Activated CD4-positive, alpha-beta T cell treated with anti-CD3 and anti-CD28 coated beads, Interleukin-2, amount 50 U/mL, for 48 hours (primary cell): Measurements from ENCODE around the gene MST1.
"Not testable (repeated sequence)": the region's sequence is repeated elsewhere in the genome, so short reads cannot be mapped to it uniquely, and the experiment has no call there.

ENCODE experiments used
- DNase-seq, 2 experiments: peaks; one replicate each; pipeline ENCODE4 v3.0.0-alpha.2; 2020

MST1 gene

DNA sequence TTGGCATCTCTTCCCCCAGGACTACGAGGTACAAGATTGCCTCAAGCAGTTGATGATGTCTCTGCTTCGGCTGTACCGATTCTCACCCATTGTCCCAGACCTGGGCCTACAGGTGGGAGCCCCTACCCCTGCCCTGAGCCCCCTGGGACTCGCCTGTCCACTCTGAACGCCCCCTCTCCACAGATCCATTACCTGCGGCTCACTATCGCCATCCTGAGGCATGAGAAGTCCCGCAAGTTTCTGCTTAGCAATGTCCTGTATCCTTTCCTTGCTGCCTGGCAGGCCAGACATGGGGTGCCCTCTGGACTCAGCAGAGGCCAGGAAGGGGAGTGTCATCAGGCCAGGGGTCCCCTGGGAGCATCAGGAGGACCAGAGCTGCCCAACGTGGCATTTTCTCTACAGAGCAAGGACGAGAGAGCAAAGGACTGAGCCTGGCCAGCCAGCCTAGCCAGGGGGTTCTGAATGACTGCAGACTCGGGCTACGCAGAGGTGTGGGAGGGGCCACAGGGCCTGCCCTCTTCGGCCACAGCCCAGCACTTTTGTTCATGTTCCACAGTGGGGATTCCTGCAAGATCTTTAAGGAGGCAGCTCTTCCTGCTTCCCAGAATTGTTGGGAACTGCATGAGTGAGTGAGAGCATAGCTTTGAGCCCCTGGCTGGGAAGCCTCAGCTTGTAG lies 11.3 kb upstream of the MST1 start:
- no peak for DNase-seq

DNA sequence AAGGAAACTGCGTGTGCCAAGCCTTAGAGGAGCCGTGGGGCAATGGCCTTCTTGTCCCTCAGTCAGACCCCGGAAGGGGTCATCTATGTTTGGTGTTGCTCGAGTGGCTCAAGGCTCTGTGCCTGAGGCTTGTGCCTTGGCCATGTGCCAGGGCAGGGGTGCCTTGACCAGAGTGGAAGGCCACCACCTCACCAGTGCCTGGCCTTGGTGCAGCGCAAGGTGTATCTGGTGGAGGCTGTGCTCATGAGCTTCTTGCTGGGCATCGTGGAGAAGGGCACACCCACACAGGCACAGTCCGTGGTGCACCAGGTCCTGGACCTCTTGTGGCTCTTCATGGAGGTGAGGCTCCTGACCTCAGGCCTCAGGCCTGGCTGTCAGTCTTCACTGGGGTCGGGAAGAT lies 10.7 kb upstream of the MST1 start:
- no peak for DNase-seq

DNA sequence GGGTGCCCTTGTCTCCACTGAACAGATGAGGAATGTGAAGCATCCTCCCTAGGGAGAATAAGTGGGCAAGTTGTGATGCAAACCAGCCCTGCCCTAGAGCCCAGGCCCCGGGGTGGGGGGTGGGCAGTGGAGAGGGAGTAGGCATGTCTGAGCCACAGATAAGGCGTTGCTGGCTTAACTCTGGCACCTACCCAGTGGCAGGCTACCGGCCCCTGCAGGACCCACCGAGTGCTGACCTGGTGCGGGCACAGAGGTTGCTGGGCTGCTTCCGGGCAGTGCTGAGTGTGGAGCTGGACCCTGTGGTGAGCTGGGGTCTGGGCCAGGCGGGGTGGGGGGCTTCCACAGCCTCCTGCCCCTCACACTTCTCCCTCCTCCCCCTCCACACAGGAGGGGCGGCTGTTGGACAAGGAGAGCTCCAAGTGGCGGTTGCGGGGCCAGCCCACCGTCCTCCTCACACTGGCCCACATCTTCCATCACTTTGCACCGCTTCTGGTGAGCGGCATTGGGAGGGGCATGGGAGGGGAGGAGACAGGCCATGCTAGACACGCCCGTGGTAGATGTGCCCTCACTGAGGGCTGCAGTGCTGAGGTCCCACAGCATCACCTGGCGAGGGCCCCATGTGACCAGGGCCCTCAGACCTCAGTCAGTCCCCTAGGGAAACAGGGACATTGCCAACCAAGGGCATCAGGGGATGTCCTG lies 10.2 kb upstream of the MST1 start:
- no peak for DNase-seq

DNA sequence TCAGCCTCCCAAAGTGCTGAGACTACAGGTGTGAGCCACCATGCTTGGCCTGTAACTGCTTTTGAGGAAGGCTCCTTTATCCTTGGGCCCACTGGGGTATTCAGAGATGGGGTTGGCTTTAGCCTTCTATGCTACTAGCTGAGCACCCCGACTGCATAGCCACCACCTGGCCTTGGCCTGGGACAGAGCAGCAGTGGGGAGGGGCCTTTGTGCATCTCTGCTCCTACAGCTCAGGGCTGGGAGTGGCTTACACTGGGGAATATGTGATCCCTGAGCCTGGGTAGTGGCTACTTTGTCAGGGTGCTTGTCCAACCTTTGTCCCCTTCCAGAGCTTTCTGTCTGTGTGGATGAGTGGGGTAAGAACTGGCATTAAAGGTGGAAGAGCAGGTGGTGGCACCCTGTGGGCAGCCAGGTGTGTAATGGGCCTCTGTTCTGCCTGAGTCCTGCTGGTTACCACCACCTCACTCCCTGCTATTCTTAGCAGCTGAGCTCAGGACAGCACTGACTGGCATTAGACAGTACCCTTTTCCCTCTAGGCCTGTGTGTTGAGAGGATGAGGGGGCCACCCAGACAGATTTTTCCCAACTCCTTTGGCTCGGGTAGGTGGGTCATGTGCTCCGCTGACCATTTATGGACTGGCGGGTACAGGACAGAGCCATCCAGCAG lies 6.2 kb upstream of the MST1 start:
- not testable (repeated sequence) for DNase-seq

DNA sequence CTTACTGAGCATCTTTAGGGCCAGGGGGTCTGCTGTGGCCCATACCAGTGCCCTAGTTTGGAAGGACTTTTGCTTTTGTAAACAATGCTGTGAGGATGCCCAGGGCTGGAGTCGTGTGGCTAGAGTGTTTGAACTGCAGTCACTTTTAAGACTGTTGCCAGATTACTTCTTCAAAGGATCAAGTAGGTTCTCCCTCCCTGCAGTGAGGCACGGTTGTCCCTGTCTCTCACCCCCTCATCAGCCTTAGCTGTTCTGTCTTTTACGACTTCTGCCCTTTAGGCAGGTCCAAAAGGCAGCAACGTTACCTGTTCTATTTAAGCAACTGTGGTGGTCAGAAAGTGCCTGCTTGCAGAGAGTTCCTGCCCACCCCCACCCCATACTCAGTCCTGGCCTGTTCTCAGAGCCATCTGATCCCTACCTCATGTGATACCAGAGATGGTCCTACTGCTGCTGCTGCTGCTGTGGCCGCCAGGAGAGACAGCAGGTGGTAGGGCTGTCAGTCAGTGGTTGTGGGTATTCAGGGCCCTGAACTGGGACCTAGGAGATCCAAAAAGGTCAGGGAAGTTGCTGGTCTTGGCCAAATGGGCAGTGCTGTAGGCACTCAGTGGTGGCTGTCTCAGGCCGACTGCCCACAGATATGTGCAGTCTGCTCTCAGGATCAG lies 5.3 kb upstream of the MST1 start:
- not testable (repeated sequence) for DNase-seq

DNA sequence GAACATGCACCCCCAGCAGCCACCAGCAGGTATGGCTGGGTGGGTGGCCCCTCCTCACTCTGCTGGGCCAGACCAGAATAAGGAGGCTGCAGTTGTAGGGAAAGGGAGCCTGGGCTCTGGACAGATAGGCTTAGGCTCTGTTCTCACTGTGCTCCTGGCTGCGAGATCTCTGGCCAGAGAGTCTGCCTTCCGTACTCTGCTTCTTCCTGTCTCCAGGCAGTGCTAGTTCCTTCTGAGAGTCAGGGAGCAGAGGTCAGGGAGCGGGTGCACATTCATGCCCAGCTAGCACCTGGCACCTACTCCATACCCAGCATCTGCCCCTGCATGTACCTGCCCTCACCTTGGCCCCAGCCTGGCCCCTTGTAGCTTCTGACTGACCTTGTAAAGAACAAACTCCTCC lies 2.2 kb upstream of the MST1 start:
- not testable (repeated sequence) for DNase-seq

DNA sequence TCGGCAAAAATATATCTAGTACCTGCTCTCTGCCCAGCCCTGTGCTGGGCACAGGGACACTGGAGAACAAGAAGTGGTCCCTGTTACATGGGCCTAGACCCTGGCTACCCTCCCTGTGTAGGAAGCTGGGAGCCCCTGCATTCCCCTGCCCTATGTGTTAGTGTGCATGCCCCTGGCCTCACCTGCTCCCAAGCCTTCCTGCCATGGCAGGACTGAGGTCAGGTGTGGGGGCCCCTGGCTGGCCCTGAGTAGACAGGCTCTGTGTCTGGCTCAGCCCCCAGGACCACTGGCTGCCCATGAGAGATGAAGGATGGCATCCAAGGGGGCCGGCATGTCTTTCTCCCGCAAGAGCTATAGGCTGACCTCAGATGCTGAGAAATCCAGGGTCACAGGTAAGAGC lies 1.6 kb upstream of the MST1 start:
- DNase-seq, result not testable (repeated sequence)

DNA sequence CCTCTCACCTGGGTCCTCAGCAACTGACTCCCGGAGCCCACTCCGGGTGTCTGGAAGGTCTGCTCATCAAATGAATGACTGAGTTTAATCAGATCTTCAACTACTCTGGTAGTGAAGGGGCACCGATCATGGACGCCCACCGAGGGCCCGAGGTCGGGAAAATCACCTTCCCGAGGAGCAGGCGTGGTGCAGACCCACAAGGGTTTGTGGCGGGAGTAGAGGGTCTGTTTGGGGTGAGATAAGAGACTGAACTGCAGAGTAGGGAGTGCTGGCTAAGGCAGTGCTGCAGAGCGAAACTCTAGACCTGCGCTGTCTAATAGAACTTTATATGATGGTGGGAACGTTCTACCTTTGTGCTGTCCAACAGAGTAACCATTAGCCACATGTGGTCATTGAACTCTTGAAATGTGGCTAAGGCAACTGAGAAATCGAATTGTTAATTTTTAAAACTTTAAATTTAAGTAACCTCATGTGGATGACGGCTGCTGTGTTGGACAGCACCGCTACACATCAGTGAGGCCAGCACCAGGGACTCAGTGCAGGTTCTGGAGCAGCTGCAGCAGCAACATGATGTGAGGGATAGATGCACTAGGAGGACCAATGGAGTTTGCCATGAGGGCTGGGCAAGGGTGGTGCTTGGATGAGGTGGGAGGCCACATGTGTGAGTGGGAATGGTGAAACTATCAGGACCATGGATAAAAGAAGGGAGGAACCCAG lies 792 bp upstream of the MST1 start:
- not testable (repeated sequence) for DNase-seq

DNA sequence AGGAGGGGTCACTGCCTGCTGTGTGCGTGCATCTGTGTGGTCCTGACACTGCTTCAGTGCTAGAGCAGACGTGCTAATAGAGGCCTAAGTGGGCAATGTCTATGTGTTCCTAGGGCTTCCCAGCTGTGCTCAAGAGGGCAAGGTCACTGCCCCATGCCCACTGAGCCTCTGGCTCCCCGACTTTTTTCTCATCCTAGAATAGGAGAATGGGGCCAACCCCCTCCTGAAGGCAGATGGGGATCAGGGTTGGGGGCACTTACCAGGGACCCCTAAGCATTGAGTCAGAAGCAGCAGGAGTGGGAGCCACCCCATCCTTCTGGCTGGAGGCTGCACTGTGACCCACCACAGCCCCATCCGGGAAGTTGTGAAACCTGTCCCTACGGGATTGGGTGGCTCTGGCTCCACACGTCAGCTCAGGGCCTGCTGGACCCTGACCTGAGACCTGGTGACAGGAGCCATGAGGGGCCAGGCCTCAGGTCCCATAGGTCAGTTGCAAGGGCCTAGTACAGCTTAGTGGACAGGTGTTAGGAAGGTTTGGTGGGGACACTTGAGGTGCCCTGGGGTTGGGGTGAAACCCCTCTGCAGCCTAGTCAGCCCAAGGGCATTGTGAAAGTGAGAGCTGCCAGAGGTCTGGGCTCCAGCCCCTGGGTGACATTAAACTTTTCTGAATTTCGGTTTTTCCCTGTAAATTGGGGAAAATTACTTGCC lies 782 bp downstream of the MST1 start:
- not testable (repeated sequence) for DNase-seq

DNA sequence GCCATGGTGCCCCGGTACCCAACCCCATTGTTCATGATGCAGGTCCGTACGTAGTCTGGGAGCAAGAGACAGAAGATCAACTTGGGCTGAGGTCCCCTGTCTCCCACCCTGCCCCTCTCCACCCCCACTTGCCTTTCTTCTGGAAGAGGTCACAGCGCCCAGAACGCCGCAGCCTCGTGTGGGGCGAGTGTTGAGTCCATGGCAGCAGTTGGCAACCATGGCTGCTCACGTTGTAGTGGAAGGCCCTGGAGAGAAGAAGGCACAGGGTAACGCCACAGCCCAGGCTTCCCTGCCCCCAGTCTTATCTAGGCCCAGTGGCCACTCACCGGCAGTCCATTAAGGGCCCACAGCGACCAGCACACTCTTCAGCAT lies 1.9 kb downstream of the MST1 start:
- DNase-seq, result not testable (repeated sequence)

DNA sequence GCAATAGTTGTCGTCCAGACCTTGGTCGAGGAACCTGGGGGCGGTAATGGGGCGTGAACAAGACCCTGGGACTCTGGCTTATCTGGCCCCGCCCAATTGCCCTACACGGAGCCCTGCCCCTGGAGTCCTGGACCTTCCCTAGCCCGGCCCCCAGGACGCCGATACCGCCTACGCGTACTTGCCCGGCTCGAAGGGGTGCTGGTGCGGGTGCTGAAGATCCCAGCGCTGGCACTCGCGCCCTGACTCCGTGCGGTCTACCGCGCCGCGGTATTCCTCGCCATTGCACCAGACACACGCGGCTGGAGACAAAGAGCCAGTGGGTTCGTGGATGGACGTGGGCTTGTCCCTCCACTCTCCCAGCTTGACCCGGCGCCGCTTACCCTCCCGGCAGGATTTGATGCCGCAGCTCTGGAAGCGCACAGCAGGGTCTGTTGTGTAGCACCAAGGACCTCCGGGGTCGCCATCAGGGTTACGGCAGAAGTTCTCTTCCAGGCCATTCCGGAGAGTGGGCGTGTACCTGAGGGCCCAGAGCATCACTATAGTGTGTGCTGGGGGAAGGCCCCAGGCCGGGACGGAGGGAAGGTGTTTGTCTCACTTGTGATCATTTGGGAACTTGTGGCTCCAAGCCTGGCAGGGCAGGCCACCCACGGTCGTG lies 2.4 kb downstream of the MST1 start:
- peak; percentile 56 to 67 for DNase-seq

DNA sequence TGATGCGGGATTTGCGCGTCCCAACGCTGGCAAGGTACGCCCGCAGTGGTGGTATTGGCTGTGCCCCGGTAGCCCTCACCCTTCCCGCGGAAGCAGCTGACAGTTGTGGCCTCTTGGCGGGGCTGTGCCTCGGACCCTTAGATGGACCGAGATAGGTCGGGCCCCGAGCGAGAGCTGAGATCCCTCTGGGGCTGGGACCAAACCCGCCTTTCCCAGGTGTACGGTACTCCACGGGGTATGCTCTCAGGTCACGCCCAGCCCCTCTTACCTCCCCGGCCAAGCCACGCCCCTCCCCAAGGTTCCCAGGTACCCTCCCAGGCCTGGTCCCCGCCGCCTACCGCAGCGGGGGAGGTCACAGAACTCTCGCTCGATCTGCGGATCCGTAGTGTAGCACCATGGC lies 2.9 kb downstream of the MST1 start:
- DNase-seq, result peak; percentile 33 to 42

DNA sequence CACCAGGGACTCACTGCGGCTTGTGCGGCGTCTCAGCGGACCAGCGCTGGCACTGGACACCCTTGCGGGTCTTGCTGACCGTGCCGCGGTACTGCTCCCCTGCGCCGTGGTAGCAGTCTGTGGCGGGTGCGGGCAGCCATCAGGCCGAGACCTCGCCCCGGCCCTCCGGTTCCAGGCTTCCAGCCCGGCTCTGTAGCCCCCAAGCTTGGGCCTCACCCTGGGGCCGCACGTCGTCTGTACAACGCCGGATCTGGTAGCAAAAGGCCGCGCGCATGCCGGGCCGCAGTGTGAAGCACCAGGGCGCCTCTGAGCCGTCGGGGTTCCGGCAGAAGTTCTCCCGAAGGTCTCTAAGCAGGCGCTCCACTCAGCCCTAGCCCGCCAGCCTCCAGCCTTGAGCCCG lies 3.4 kb downstream of the MST1 start:
- DNase-seq, result not testable (repeated sequence)

DNA sequence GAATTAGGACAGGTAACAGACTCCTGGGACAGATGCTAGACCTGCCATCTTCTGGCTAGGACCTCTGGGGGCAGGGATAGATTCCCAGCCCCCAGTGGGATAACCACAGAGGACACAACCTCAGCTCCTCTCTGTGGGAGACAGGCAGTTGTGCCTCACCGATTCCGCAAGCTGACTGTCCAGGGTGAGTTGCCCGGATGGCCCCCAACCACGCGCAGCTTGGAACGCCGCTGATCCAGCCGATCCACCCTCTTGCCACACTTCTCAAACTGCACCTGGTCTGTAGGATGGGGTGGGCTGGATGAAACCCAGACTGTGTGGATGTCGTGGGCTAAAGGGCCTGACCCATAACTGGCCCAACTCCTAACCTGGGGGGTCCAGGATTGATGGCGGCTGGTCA lies 4.2 kb downstream of the MST1 start:
- not testable (repeated sequence) for DNase-seq

DNA sequence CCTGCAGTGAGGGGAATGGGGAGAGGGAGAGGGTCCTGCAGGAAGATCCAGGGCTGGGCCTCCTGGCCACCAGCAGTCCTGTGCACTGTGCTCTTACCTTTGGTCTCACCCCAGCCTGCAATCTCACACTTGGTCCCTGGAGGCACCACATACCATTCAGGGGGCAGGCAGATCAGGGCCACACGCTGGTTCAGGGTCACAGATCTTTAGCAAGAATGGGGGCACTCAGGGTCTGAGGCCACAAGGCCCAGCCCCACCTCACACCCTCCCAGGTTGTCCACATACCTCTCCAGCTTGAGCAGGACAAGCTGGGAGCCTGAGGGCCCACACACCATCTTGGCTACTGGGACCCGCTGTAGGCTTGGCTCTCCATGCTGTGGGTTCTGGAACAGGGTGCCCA lies 4.8 kb downstream of the MST1 start:
- DNase-seq, result not testable (repeated sequence)

DNA sequence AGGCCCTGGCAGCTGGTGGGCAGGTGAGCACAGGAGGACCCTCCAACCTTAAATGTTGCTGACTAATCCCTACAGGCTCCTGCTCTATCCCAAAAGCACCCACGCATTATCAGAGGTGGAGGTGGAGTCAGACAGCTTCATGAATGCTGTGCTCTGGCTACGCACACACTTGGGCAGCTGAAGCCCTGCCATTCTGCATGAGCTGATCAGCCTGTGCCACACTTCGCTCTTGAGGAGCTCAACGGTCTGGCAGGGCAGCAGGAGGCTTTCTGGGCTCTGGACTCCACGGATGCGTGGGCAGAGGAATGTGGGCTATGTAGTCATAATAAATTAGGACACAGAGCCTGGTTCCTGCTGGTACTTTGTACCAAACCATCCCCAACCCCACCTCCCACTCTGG lies 6.1 kb downstream of the MST1 start:
- DNase-seq, result no peak

DNA sequence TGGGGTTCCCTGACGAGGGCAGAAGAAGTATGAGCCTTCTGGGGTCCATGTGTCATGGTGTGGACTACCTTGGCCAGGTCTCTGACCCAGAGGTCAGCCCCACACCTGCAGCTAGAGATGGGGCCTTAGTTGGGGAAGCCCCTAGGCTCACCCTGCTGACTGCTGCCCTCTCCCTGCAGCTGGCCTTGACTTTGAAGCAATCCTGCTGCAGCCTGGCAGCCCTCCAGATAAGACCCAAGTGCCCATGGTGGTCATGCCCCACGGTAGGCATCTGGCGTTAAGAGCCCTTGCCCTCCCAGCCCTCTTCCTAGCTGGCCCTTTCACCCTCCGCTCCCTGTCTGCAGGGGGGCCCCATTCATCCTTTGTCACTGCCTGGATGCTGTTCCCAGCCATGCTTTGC lies 7.7 kb downstream of the MST1 start:
- DNase-seq, result no peak

DNA sequence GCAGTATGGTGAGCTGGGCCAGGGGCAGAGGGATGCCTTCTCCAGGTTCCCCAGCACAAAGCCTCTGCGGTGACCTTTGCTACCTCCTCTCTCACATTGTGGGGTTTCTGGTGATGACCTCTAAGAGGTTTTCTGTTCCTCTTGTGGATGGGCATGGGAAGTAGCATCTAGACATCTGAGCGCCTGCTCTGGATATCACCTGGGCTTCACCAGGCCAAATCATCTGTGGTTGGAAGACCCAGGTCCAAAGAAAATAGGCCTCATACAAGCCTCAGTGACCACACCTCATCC lies 8.1 kb downstream of the MST1 start:
- DNase-seq, result no peak

DNA sequence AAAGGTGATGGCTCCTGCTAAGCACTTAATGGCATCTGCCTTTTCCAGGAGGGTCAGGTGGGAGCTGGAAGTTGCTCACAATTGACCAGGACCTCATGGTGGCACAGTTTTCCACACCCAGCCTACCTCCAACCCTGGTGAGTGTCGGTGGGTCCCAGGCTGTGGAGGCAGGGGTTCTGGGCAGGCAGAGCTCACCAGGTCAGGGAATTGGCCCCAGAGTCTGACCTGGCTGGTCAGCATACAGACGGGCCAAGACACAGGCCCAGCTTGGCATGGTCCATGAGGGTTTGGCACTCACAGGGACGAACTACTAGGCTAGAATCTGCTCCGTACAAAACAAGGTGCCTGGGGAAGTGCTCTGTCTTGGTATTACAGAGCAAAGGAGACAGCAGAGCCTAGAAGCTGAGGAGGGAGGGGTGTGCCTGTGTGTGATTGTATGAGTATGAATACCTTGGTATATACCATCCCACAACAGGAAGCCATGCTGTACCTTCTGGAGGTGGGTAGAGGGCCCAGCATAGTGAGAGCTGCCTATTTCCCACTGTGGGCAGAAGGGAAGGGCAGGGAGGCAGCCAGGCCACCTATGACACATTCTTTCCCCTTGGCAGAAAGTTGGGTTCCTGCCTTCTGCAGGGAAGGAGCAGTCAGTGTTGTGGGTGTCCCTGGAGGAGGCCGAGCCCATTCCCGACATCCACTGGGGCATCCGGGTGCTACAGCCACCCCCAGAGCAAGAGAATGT lies 8.6 kb downstream of the MST1 start:
- no peak for DNase-seq

DNA sequence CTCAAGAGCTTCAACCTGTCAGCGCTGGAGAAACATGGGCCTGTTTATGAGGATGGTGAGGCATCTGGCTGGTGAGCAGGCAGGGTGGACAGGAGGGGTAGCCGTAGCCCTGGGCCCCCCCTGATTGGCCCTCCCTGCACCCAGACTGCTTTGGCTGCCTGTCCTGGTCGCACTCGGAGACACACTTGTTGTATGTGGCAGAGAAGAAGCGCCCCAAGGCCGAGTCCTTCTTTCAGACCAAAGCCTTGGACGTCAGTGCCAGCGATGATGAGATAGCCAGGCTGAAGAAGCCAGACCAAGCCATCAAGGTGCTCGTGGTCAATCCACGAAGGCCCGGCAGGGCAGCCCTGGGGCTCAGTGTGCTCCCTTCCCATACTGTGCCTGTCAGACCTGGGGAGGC lies 13.4 kb downstream of the MST1 start:
- no peak for DNase-seq

DNA sequence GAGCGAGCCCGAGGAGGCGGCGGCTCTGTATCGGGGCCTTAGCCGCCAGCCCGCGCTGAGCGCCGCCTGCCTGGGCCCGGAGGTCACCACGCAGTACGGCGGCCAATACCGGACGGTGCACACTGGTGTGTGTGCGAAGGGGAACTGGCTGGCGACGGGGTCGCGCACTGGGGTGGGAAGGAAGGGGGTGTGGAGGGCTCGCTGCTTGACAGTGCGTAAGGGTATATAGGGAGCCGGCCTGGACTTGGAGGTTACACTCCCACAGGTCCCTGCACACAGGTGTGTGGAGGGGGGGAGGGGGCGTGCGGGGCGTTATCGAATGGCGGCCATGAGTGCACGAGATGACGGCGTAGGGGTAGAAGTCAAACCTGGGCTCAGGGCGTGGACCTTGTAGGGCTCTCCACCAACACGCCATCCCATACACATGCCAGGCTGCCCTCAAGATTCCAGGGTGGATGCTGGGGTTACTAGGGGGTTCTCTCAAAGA lies 14.7 kb downstream of the MST1 start:
- peak; percentile 32 to 46 for DNase-seq
